GM10847 (cell line): Measurements from ENCODE around the gene SLC36A1.

Experiments
- POLR2A ChIP-seq: IDR thresholded peaks from 2 replicates; pipeline ENCODE4 v1.6.1; 2011; ENCODE audit not compliant: insufficient read length; ENCODE audit errors: extremely low read depth

The SLC36A1 gene

DNA sequence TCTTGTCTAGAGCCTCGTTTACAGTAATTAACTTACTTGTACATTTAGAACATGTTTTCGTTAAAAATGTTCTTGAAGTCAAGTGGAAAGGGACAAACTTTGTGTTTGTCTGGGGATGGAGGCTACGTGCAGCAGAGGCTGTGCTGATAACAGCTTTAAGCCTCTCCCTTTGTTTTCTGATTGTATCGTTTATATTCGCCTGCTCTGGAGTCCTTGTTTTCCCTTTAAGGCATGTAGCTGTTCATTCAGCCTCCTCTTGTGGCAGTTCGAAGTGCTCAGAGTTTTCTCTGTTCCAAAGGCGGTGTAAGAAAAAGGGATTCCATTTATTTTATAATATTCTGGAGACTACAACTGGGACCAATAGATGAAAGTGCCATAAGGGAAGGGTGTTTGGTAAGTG lies 1.9 kb downstream of the SLC36A1 start:
- no peak for TF ChIP-seq POLR2A

DNA sequence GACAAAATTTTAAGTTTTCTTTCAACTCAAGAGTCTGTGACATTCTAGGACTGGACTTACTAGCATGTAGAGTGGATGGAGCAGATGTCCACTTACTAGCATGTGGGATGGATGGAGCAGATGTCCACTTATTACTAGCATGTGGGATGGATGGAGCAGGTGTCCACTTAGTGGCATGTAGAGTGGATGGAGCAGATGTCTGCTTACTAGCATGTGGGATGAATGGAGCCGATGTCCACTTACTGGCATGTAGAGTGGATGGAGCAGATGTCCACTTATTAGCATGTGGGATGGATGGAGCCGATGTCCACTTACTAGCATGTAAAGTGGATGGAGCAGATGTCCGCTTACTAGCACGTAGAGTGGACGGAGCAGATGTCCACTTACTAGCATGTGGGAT lies 2.4 kb downstream of the SLC36A1 start:
- no peak for TF ChIP-seq POLR2A

DNA sequence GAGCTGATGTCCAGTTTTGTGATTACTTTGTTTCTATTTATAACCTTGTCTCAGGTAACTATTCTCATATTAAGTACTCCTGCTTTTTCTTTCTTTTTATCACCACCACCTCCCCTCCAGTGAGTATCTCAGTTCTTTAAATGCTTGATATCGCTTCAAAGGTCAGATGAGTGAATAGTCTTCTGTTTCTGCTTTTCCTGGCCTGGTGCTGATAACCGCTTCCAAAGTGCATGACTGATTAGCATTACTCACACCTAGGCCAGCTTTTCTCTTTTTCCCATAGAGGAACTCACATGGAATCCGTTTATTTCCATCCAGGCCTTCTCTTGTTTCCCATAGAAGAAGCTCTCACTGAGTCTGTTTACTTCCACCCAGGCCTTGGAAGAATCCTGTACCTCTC lies 3.2 kb downstream of the SLC36A1 start:
- TF ChIP-seq POLR2A = no peak

DNA sequence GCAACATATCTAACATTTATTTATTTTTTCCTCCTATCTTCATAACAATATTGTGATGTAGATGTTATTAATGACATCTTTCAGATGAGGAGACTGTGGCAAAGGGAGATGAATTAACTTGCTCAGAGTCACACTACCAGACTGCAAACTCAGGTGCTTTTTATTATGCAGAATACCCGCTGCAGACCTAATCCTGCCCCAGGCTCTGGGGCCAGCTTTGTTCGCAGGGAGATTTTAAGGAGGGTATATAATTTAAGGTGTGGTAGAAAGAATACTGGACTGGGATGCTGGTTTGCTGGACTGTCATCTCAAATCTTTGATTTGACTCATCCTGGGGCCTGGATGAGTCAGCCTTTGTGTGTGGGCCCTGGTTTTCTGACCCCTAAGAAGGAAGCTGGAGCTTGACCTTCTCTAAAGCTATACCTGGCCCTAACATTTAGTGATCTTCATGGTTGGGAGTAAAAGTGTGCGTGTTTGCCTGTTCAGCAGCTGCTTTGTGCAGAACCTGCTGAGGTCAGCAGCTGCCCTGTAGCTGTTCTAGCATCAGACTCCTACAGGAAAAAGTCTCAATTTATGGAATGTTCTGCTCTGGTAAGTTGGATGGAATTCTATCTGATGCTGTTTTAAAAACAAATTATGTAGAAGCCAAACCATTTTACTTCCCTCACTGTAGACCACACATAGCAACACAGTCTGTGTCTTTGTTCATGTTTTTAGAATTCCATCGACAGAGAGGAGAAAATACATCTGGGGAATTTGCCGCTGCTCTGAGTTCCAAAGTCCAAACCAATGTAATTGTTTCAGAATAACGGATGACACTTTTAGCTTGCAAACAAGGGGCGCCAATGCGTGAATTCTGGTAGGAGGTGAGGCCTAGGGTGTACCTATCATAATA lies 4.5 kb downstream of the SLC36A1 start:
- TF ChIP-seq POLR2A = no peak

DNA sequence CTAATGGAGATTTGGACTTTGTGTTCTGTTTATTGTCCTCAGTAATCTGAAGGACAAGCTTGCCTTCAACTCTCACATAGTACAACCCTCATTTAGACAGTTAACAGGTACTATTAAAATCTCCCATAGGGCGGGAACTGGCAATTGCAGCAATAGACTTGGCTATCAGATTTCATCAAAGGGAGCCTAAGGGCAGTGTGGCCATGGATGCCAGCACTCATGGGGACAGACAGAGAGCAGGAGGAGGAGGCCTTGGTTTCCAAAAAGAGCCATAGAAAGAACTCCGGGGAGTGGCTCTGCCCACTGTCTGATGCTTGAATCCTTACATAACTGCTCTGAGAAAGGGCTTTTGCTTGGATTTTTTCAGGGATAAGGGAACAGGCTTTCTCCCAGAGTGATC lies 6.8 kb downstream of the SLC36A1 start:
- no peak for TF ChIP-seq POLR2A

DNA sequence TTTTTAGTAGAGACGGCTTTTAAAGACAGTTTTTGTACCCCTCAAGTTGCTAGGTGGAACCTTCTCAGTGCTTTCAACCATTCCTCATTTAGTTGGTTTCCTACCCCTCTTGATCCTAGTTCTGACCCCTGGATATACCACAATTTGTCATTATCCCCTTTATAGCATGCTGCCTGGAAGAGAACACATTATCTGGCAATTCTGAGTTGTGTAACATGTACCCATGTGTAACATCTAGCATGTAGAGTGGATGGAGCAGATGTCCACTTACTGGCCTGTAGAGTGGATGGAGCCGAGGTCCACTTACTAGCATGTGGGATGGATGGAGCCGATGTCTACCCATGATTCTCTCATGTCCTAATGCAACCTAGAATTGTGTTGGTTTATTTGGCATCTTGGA lies 7.5 kb downstream of the SLC36A1 start:
- TF ChIP-seq POLR2A = no peak

DNA sequence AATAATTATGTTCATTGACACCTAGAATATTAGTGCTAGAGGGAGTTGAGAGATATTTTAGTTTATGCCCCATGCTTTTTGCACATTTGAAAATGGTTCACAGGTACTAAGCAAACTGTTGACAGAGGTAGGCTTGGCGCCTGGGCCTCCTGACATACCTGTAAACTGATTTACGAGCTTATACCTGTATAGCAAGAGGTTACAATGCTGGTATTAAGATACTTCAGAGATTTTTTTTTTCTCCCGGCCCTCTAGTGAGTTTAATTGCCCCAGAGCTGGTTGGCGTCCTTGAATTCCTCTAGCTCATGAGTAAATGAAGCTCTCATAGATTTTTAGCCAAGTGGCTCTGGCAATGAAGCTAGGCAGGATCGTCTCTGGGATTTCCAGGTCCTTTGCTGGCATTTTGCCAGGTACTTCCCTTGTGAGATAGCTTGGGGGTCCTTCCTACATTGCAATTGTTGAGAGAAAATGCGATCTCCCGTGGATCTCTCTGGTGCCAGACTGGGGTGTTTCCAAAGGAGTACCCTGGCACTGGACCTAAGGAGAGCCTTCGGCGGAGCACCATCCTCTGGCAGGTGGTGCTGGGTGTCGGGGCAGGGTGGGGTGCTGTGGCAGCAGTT lies 9.0 kb downstream of the SLC36A1 start:
- no peak for TF ChIP-seq POLR2A

DNA sequence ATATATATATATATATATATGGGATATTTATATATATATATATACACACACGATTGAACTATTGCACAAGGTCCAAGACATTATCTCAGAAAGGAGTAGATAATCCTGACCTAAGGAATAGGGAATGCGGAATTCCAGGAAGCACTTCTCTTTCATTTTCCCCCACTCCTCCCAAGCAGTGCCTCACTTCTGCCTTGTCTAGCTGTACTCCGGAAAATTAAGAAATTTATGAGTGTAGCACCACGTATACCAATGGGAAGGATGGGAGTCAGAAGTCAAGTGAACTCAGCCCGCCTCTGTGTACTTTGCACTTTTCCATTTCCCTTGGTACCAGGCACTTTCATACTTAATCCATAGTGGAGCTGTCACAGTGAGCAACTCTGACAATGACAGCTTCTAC lies 10.9 kb downstream of the SLC36A1 start:
- TF ChIP-seq POLR2A = no peak

DNA sequence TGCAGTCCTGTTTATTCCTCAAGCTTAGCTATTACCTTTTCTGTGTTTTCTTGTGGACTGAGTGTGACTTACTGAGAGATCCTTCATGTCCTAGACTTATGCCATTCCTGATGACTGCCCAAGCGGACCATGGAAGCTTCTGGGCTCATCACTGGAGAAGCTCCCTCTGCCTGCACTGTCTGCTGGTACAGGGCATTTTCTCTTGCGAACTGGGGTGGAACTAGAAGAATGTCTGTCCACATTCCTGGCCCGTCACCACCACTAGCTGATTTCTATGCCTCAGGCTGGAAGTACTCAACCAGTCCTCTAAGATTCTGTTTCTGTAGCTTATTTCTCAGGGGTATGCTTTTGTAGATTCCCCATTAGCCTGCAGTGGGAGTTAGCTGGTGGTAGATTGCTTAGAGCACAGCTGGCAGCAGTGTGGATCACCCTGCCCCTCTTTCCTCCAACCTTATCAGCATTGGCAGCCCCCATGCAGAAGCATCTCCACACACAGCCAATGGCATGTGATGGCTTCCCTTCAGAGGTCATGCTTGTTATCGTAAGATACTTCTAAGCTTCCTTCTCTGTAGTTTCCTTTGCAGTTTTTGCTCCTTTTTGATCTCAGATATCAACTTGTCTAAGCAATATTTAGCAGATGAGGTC lies 12.4 kb downstream of the SLC36A1 start:
- TF ChIP-seq POLR2A = no peak

DNA sequence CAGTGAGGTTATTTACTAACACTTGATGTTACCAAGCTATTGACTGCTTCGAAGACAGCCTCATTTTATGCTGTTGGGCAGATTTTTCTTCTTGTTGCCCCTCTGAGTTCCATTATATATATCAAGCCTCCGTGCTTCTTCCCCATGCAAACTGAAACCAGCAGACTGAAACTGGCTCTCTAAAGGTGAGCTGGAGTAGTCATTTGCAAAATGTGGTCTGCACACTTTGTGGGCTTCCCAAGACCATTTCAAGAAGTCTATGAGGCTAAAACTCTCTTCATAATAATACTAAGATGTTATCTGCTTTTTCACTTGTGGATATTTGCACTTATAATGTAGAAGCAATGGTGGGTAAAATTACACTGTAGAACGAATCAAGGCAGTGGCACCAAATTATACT lies 13.9 kb downstream of the SLC36A1 start:
- TF ChIP-seq POLR2A = no peak

DNA sequence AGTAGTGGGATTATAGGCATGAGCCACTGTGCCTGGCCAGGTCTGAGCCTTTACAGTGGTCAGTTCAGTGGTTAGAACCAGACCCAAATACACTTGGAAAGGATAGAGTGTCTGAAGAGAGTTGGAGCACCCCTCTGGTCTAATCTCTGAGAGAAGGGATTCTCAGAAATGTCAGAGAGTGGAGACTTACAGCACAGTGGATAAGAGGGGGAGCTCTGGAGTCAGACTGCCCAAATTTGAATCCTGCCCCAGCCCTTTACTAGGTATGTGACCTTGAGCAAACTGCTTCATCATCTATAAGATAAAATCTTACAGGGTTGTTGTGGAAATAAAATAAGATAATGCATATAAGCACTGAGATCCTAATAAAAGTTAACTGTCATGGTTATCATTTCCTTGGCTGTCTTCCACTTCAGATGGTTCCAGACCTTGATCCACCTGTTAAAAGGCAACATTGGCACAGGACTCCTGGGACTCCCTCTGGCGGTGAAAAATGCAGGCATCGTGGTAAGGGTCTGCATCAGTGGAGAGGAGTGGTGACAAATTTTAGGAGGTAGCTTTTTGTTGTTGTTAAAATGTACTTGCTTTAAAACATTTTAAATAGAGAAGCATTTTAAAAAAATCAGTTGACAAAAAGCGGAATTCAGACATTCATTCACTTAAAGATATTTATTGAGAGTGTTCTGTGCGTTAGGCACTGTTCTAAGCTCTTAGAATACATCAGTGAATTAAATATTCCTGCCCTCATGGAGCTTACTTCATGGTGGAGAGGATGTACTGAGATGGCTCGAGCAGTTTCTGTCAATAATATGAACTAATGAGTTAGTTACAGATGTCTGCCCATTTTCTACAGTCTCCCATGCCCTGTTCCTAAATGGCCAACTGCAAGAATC lies 16.0 kb downstream of the SLC36A1 start:
- TF ChIP-seq POLR2A = no peak

DNA sequence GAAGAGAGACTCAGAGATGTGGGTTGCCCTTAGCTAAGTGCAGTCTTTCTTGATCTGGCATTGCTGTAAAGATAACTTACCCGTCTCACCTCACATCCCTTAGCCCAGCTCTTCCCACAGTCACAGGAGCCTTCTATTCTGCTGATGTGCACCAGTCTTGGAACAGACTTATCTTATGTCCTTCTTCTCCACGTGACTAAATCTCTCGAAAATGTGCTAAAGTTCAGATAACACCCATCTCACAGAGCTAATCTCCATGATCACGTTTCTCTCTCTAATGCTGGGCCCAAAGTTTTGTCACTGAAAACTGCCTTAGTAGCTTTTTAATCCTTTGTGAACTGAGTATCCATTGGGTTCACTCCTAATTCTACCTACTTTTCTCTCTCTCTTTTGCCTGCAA lies 16.7 kb downstream of the SLC36A1 start:
- TF ChIP-seq POLR2A = no peak

DNA sequence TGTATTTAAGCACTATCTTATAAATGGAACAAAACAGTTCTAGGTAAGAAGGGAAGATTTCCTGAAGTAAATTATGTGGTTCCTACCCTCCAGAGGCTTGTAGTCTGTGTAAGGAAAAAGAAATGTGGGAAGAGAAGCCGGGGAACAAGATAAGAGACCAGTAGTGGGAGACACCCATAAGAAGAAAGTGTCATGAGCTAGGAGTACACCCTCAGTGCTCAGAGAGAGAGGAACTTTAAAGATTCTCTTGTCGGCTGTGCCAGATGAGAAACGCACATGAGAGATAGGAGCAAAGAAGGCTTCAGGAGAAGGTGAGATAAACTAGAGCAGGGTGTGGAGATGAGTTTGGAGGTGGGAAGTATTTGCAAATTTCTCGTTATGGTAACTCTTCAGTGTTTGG lies 18.1 kb downstream of the SLC36A1 start:
- TF ChIP-seq POLR2A = no peak

DNA sequence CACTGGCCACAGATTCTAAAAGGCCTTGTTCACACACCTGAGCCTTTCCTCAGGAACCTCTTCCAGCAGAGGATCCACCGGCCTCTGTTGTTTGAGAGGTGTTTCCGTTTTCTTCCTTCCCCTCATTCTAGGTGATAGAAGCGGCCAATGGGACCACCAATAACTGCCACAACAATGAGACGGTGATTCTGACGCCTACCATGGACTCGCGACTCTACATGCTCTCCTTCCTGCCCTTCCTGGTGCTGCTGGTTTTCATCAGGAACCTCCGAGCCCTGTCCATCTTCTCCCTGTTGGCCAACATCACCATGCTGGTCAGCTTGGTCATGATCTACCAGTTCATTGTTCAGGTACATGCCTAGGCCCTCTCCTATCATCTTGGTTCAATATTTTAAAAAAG lies 20.2 kb downstream of the SLC36A1 start:
- no peak for TF ChIP-seq POLR2A

DNA sequence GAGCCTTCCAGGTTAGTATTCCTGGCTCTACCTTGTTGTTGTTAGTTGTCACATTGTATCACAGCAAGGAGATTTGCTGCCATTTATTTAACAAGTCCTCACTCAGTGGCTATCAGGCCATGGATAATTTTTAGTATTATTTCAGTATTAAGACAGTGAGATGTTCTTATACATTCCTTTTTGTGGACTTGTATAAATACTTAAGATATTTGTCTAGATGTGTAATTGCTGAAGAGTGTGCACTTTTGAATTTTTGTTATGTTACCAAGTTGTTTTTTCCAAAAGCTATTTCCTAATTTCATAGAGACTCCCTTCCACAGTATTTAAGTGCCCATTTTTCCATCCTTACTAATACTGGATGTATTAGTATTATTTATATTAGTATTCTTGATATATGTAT lies 22.0 kb downstream of the SLC36A1 start:
- TF ChIP-seq POLR2A = no peak
